SK-N-SH treated with all-trans-retinoic acid at 6 μM for 48 hours (cell line): ENCODE results near the gene SETD3.

Experiments used
- ATAC-seq: fragments of 200-7000 bp; cut with Tn5 transposase; 3 replicates; pipeline ENCODE4 v1.9.1; 2020; ENCODE audit warnings: mild to moderate bottlenecking, moderate library complexity
- ARNTL ChIP-seq: fragments of 450-650 bp; formaldehyde crosslinking; IDR thresholded peaks from 2 replicates; pipeline ENCODE4 v1.5.0; 2020; ENCODE audit warnings: low read depth, mild to moderate bottlenecking, moderate library complexity, borderline replicate concordance
- BACH2 ChIP-seq: fragments of 250-450 bp; sonication (Bioruptor Pico); IDR thresholded peaks from 2 replicates; pipeline ENCODE4 v1.9.0; 2021; ENCODE audit warnings: mild to moderate bottlenecking, borderline replicate concordance
- CSDC2 ChIP-seq: fragments of 250-450 bp; sonication (Bioruptor Pico); IDR thresholded peaks from 2 replicates; pipeline ENCODE4 v1.5.0; 2020; ENCODE audit warnings: mild to moderate bottlenecking, moderate library complexity
- CSRNP3 ChIP-seq: fragments of 250-450 bp; sonication (Bioruptor Pico); IDR thresholded peaks from 2 replicates; pipeline ENCODE4 v1.5.1; 2021; ENCODE audit warnings: mild to moderate bottlenecking, moderate library complexity
- ESRRG ChIP-seq: fragments of 250-450 bp; sonication (Bioruptor Pico); IDR thresholded peaks from 2 replicates; pipeline ENCODE4 v1.6.1; 2021; ENCODE audit warnings: mild to moderate bottlenecking
- GLIS3 ChIP-seq: fragments of 250-450 bp; sonication (Bioruptor Pico); IDR thresholded peaks from 2 replicates; pipeline ENCODE4 v1.5.0; 2020; ENCODE audit warnings: mild to moderate bottlenecking, moderate library complexity
- PATZ1 ChIP-seq: fragments of 250-450 bp; sonication (Bioruptor Pico); IDR thresholded peaks from 2 replicates; pipeline ENCODE4 v1.8.0; 2020; ENCODE audit warnings: mild to moderate bottlenecking, moderate library complexity, borderline replicate concordance
- RARB ChIP-seq: fragments of 250-450 bp; sonication (Bioruptor Pico); IDR thresholded peaks from 2 replicates; pipeline ENCODE4 v1.8.0; 2021; ENCODE audit warnings: mild to moderate bottlenecking, moderate library complexity
- SNAI2 ChIP-seq: fragments of 250-450 bp; sonication (Bioruptor Pico); IDR thresholded peaks from 2 replicates; pipeline ENCODE4 v1.5.0; 2020; ENCODE audit warnings: mild to moderate bottlenecking, moderate library complexity
- TCF4 ChIP-seq: fragments of 250-450 bp; sonication (Bioruptor Pico); IDR thresholded peaks from 2 replicates; pipeline ENCODE4 v1.8.0; 2021; ENCODE audit warnings: mild to moderate bottlenecking, moderate library complexity, borderline replicate concordance
- ZC3H10 ChIP-seq: fragments of 250-450 bp; sonication (Bioruptor Pico); IDR thresholded peaks from 2 replicates; pipeline ENCODE4 v1.5.1; 2021; ENCODE audit warnings: mild to moderate bottlenecking, moderate library complexity
- ZNF70 ChIP-seq: fragments of 450-650 bp; formaldehyde crosslinking; IDR thresholded peaks from 2 replicates; pipeline ENCODE4 v1.5.0; 2020; ENCODE audit warnings: mild to moderate bottlenecking, moderate library complexity
- ZNF8 ChIP-seq: fragments of 450-650 bp; formaldehyde crosslinking; IDR thresholded peaks from 2 replicates; pipeline ENCODE4 v1.5.0; 2020; ENCODE audit warnings: mild to moderate bottlenecking, moderate library complexity
- TF ChIP-seq, protein P1 (sequence below): fragments of 250-450 bp; sonication (Bioruptor Pico); IDR thresholded peaks from 2 replicates; pipeline ENCODE4 v1.5.0; 2020; ENCODE audit warnings: mild to moderate bottlenecking, moderate library complexity
- TF ChIP-seq, protein P2 (sequence below): fragments of 250-450 bp; sonication (Bioruptor Pico); IDR thresholded peaks from 2 replicates; pipeline ENCODE4 v1.5.1; 2020; ENCODE audit warnings: low read depth, mild to moderate bottlenecking, moderate library complexity

SETD3 gene

GRCh38 chr14:99513946-99514551, 33.4 kb upstream of the SETD3 start:
- TF ChIP-seq, protein P1, sequence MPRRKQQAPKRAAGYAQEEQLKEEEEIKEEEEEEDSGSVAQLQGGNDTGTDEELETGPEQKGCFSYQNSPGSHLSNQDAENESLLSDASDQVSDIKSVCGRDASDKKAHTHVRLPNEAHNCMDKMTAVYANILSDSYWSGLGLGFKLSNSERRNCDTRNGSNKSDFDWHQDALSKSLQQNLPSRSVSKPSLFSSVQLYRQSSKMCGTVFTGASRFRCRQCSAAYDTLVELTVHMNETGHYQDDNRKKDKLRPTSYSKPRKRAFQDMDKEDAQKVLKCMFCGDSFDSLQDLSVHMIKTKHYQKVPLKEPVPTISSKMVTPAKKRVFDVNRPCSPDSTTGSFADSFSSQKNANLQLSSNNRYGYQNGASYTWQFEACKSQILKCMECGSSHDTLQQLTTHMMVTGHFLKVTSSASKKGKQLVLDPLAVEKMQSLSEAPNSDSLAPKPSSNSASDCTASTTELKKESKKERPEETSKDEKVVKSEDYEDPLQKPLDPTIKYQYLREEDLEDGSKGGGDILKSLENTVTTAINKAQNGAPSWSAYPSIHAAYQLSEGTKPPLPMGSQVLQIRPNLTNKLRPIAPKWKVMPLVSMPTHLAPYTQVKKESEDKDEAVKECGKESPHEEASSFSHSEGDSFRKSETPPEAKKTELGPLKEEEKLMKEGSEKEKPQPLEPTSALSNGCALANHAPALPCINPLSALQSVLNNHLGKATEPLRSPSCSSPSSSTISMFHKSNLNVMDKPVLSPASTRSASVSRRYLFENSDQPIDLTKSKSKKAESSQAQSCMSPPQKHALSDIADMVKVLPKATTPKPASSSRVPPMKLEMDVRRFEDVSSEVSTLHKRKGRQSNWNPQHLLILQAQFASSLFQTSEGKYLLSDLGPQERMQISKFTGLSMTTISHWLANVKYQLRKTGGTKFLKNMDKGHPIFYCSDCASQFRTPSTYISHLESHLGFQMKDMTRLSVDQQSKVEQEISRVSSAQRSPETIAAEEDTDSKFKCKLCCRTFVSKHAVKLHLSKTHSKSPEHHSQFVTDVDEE, result no peak
- TF ChIP-seq ZNF8 (no peak), CSDC2 (CRISPR knock-in tag) (no peak), SNAI2 (no peak)
- TF ChIP-seq, protein P2, sequence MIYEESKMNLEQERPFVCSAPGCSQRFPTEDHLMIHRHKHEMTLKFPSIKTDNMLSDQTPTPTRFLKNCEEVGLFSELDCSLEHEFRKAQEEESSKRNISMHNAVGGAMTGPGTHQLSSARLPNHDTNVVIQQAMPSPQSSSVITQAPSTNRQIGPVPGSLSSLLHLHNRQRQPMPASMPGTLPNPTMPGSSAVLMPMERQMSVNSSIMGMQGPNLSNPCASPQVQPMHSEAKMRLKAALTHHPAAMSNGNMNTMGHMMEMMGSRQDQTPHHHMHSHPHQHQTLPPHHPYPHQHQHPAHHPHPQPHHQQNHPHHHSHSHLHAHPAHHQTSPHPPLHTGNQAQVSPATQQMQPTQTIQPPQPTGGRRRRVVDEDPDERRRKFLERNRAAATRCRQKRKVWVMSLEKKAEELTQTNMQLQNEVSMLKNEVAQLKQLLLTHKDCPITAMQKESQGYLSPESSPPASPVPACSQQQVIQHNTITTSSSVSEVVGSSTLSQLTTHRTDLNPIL (CRISPR knock-in tag), result no peak
- no peak for ATAC-seq

DNA sequence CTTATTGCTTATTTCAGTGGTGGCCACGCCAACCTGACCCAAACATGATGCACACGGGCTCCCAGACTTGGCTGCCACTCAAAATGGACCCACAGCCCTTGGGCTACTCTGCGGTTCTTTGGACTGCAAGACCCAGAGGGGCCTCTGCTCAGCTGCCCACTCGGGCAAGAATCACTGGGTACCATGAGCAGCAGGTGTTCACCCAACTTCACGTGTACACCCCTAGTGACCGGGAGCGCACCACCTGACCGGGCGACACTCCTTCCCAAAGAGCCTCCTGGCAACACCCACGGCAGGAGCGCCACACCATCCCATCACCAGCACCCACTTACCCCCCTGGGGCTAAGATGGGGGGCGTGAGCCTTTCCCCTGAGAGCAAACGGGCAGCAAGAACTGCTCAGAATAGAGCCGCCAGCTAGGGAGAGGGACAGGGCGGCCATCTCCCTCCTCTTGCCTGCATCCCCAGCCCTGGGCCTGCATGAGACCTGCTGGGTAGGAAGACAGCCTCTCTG, 32.6 kb upstream of the SETD3 start:
- ATAC-seq, result no peak
- TF ChIP-seq PATZ1 (CRISPR knock-in tag), result no peak
- TF ChIP-seq BACH2, result no peak
- TF ChIP-seq, protein P2 (CRISPR knock-in tag), result no peak
- no peak for TF ChIP-seq RARB (CRISPR knock-in tag)
- no peak for TF ChIP-seq TCF4 (CRISPR knock-in tag)
- TF ChIP-seq ARNTL (CRISPR knock-in tag), result no peak
- no peak for TF ChIP-seq GLIS3 (CRISPR knock-in tag)
- TF ChIP-seq CSRNP3 (CRISPR knock-in tag), result no peak
- no peak for TF ChIP-seq ZNF8

GRCh38 chr14:99512571-99513182, 32.0 kb upstream of the SETD3 start:
- no peak for ATAC-seq
- TF ChIP-seq CSDC2 (CRISPR knock-in tag), result no peak
- TF ChIP-seq, protein P1, result no peak
- no peak for TF ChIP-seq ZC3H10 (CRISPR knock-in tag)
- no peak for TF ChIP-seq ZNF70 (CRISPR knock-in tag)
- no peak for TF ChIP-seq ESRRG
- TF ChIP-seq, protein P2 (CRISPR knock-in tag), result no peak
- no peak for TF ChIP-seq PATZ1 (CRISPR knock-in tag)
- TF ChIP-seq SNAI2, result no peak
- TF ChIP-seq ZNF8, result no peak
- no peak for TF ChIP-seq CSRNP3 (CRISPR knock-in tag)
- TF ChIP-seq RARB (CRISPR knock-in tag), result no peak
- TF ChIP-seq, all 23 proteins: peak for 0
